GM23338 (cell line): ENCODE data around the gene DLL1. TPM values are rescaled to one million over a fixed set of nuclear protein-coding genes. Genes with fewer than 3 reads are reported as not detected.

Source experiments
- ATAC-seq: fragments of 200-7000 bp; cut with Tn5 transposase; 3 replicates; pipeline ENCODE4 v1.9.1; 2020
- DNase-seq: peaks from one replicate; pipeline ENCODE4 v3.0.0-alpha.2; 2015; ENCODE audit warnings: low spot score
- H2AFZ ChIP-seq: fragments of 200-600 bp; sonication (generic); 2 replicates; pipeline ENCODE4 v1.8.0; 2016; ENCODE audit warnings: antibody characterized with exemption, mild to moderate bottlenecking, moderate library complexity
- H3F3A ChIP-seq: fragments of 200-600 bp; sonication (generic); replicated peaks from 2 replicates; pipeline ENCODE4 v1.8.0; 2017; ENCODE audit warnings: antibody characterized with exemption, mixed run types, low read depth
- H3K27ac ChIP-seq: fragments of 200-600 bp; sonication (generic); 2 replicates; pipeline ENCODE4 v1.6.1; 2016; ENCODE audit warnings: low read depth
- H3K27me3 ChIP-seq: fragments of 200-600 bp; sonication (generic); 2 replicates; pipeline ENCODE4 v1.8.0; 2016; ENCODE audit warnings: mild to moderate bottlenecking, mixed run types, moderate library complexity; ENCODE audit not compliant: insufficient read depth
- H3K36me3 ChIP-seq: fragments of 200-600 bp; sonication (generic); 2 replicates; pipeline ENCODE4 v1.8.0; 2016; ENCODE audit warnings: mild to moderate bottlenecking; ENCODE audit not compliant: insufficient read depth
- H3K4me1 ChIP-seq: fragments of 200-600 bp; sonication (generic); 2 replicates; pipeline ENCODE4 v1.8.0; 2016; ENCODE audit warnings: mild to moderate bottlenecking, moderate library complexity; ENCODE audit not compliant: insufficient read depth
- H3K4me2 ChIP-seq: fragments of 200-600 bp; sonication (generic); 2 replicates; pipeline ENCODE4 v1.7.1; 2017; ENCODE audit warnings: mixed run types
- H3K4me3 ChIP-seq: fragments of 200-600 bp; sonication (generic); 2 replicates; pipeline ENCODE4 v1.6.1; 2016; ENCODE audit warnings: mixed run types
- H3K79me2 ChIP-seq: fragments of 200-600 bp; sonication (generic); replicated peaks from 2 replicates; pipeline ENCODE4 v1.8.0; 2017; ENCODE audit warnings: mild to moderate bottlenecking; ENCODE audit not compliant: insufficient read depth
- H3K9me2 ChIP-seq: fragments of 200-600 bp; sonication (generic); 2 replicates; pipeline ENCODE4 v1.8.0; 2017; ENCODE audit not compliant: insufficient read depth
- H4K20me1 ChIP-seq: fragments of 200-600 bp; sonication (generic); replicated peaks from 2 replicates; pipeline ENCODE4 v1.8.0; 2017; ENCODE audit warnings: mild to moderate bottlenecking; ENCODE audit not compliant: insufficient read depth
- H3K27ac Mint-ChIP-seq: 2 replicates; pipeline ENCODE4 v1.8.0; 2020; ENCODE audit warnings: inconsistent platforms, mild to moderate bottlenecking, moderate library complexity, mixed read lengths
- H3K27me3 Mint-ChIP-seq: 3 replicates; pipeline ENCODE4 v1.8.0; 2022; ENCODE audit warnings: low read depth, mild to moderate bottlenecking, moderate library complexity, mixed read lengths, inconsistent platforms; ENCODE audit not compliant: insufficient read depth, poor library complexity
- H3K36me3 Mint-ChIP-seq: 3 replicates; pipeline ENCODE4 v1.8.0; 2021; ENCODE audit warnings: low read depth, mild to moderate bottlenecking, inconsistent platforms, moderate library complexity, mixed read lengths
- H3K4me1 Mint-ChIP-seq: 3 replicates; pipeline ENCODE4 v1.8.0; 2020; ENCODE audit warnings: mild to moderate bottlenecking, inconsistent platforms, mixed read lengths
- H3K4me3 Mint-ChIP-seq: 3 replicates; pipeline ENCODE4 v1.8.0; 2021; ENCODE audit warnings: moderate library complexity, mild to moderate bottlenecking, inconsistent platforms, mixed read lengths
- H3K9me3 Mint-ChIP-seq: 3 replicates; pipeline ENCODE4 v1.8.0; 2020; ENCODE audit warnings: moderate library complexity, mild to moderate bottlenecking, inconsistent platforms, mixed read lengths
- CTCF ChIP-seq, 2 experiments: fragments of 200-600 bp in 1 of 2; sonication (generic) in 1 of 2; conservative IDR thresholded peaks; 2 replicates each; pipeline versions ENCODE4 v1.5.1 to v1.6.1; 2016 to 2017; ENCODE audit warnings: antibody characterized with exemption in 2 of 2, low read depth in 2 of 2, mild to moderate bottlenecking in 2 of 2, moderate library complexity in 1 of 2
- EZH2 ChIP-seq: fragments of 200-600 bp; sonication (generic); IDR thresholded peaks from one replicate; pipeline ENCODE4 v1.8.0; 2017; ENCODE audit warnings: antibody characterized with exemption, mild to moderate bottlenecking, low read depth; ENCODE audit not compliant: unreplicated experiment
- EZH2phosphoT487 ChIP-seq: fragments of 200-600 bp; sonication (generic); IDR thresholded peaks from one replicate; pipeline ENCODE4 v1.8.1; 2018; ENCODE audit warnings: antibody characterized with exemption; ENCODE audit not compliant: unreplicated experiment
- REST ChIP-seq: IDR thresholded peaks from one replicate; pipeline ENCODE4 v1.6.1; 2018; ENCODE audit warnings: antibody characterized with exemption; ENCODE audit not compliant: unreplicated experiment
- polyA plus RNA-seq: library from polyadenylated mRNA; unstranded; fragments of >200 nt; fragmentation: Nextera tagmentation; extraction: Ambion mirVana; gene quantifications from 2 replicates; pipeline ENCODE4 v1.2.1, GENCODE V29; 2016
- total RNA-seq: library from RNA; depleted of rRNA; stranded (reverse); fragments of >200 nt; shearing (Covaris generic); gene quantifications from 2 replicates; pipeline ENCODE4 v1.2.3, GENCODE V29; 2014

Gene DLL1
- total and polyA plus RNA-seq, 2 experiments from 2014 or later = 2.2 to 4.6 TPM

GRCh38 chr6:170293341-170294231, 2.7 kb upstream of the DLL1 start:
- Histone ChIP-seq H3K9me2 (no peaks in the 10 kb centered on the region), H3K79me2 (no peaks in the 10 kb centered on the region), H3K27ac (no peak overlapping the region), H2AFZ (peak overlapping the region; percentile 76), H3K4me2 (peak overlapping the region; percentile 95), H4K20me1 (no peaks in the 10 kb centered on the region), H3K27me3 (peaks cover 77% of the 10 kb centered on the region), H3F3A (peaks cover 19% of the 10 kb centered on the region), H3K36me3 (no peaks in the 10 kb centered on the region), H3K4me1 (peaks cover 46% of the 10 kb centered on the region), H3K4me3 (peak overlapping the region; percentile 78)
- Mint-ChIP-seq H3K27me3 (peaks cover 68% of the 10 kb centered on the region), H3K36me3 (peaks cover 5% of the 10 kb centered on the region), H3K27ac (no peak overlapping the region), H3K9me3 (peaks cover 7% of the 10 kb centered on the region), H3K4me1 (peaks cover 52% of the 10 kb centered on the region), H3K4me3 (peak overlapping the region; percentile 89)
- DNase-seq = no peak
- TF ChIP-seq EZH2 (peak; percentile 55), EZH2phosphoT487 (no peak)
- no peak for ATAC-seq

- ATAC-seq = no peak
- no peaks in the 10 kb centered on the region for H3K36me3 ChIP-seq
- Mint-ChIP-seq H3K4me3 (peak overlapping the region; percentile 89), H3K36me3 (peaks cover 11% of the 10 kb centered on the region), H3K4me1 (peaks cover 52% of the 10 kb centered on the region), H3K27ac (no peak overlapping the region), H3K27me3 (peaks cover 73% of the 10 kb centered on the region), H3K9me3 (peaks cover 8% of the 10 kb centered on the region)
- H3K79me2 ChIP-seq = no peaks in the 10 kb centered on the region
- peak; percentile 50 for DNase-seq
- H3F3A ChIP-seq = peaks cover 21% of the 10 kb centered on the region
- no peaks in the 10 kb centered on the region for H4K20me1 ChIP-seq
- TF ChIP-seq EZH2 (peak; percentile 51), REST (no peak), CTCF (conservative IDR thresholded peaks at IDR 0.05; ENCODE audit: low read depth in 2 of 2) (peak in 1 of 2 experiments; percentile 35; a peak in 2 of 4 replicates)
- H3K4me2 ChIP-seq = peak overlapping the region; percentile 95
- peak overlapping the region; percentile 78 for H3K4me3 ChIP-seq
- H2AFZ ChIP-seq = peak overlapping the region; percentile 94; the same call in 1 of the 2 replicates
- H3K9me2 ChIP-seq = no peaks in the 10 kb centered on the region
- peaks cover 85% of the 10 kb centered on the region for H3K27me3 ChIP-seq
- H3K4me1 ChIP-seq = peaks cover 43% of the 10 kb centered on the region
- no peak overlapping the region for H3K27ac ChIP-seq
These were observed 1.7 kb upstream of the DLL1 start for GRCh38 chr6:170292407-170293158.
